Activated gamma-delta T cell treated with anti-CD3 and anti-CD28 coated beads, Interleukin-2, amount 50 U/mL, for 16 hours (primary cell): ENCODE results near the gene NPRL2.
"Not testable (repeated sequence)": the region's sequence is repeated elsewhere in the genome, so short reads cannot be mapped to it uniquely, and the experiment has no call there.

Source experiments
- DNase-seq: peaks from one replicate; pipeline ENCODE4 v3.0.0-alpha.2; 2020; ENCODE audit warnings: low read depth

NPRL2 gene

DNA sequence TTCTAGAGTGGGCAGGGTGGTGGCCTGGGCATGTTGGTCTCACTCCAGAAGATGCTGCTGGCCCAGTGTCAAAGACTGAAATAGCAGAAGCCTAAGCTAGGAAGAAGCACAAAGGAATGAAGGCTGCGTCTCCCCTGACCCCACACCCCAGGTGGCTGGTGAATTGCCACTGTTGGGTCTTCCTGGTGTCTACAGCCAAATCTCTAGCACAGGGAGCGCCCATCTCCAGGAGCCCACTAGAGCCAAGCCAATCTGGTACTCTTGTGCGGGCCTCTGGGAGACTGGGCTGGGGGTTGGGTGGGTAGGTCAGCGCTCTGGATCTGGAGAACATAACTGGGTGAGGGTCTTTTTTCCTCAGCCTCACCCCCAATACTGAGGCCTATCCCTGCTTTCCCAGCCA, 23.4 kb downstream of the NPRL2 start:
- no peak for DNase-seq

- no peak for DNase-seq
Measured at GRCh38 chr3:50326182-50326541, 24.4 kb downstream of the NPRL2 start.

- no peak for DNase-seq
Measured at GRCh38 chr3:50325497-50326181, 24.9 kb downstream of the NPRL2 start.

GRCh38 chr3:50325113-50325480, 25.5 kb downstream of the NPRL2 start:
- no peak for DNase-seq

GRCh38 chr3:50324351-50325112, 26.0 kb downstream of the NPRL2 start:
- DNase-seq, result peak; percentile 37

DNA sequence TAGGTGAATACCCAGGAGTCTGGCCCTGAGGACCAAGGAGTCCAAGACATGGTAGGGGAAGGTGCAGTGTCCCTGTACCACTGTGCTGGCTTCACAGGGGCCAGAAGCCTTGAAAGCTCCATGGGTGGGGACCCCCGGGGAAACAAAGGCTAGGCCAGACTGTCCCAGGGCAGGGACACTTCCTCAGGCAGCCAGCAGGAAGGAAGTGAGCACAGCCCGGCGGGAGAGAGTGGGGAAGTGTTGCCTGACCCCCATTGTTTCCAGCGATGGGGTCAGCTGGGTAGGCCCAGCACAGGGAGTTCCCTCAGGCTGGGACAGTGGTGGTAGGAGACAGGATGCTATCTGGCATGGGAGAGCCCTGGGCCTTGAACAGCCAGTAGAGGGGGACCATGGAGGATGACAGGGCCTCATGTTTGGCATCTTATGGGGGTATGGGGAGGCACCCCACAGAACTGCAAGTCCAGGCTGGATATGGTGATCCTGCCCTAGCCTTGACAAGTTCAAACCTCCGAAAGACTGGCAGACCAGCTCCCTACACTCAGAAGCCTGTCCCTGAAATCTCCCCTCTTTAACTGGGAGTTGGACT, 26.9 kb downstream of the NPRL2 start:
- DNase-seq, result no peak

DNA sequence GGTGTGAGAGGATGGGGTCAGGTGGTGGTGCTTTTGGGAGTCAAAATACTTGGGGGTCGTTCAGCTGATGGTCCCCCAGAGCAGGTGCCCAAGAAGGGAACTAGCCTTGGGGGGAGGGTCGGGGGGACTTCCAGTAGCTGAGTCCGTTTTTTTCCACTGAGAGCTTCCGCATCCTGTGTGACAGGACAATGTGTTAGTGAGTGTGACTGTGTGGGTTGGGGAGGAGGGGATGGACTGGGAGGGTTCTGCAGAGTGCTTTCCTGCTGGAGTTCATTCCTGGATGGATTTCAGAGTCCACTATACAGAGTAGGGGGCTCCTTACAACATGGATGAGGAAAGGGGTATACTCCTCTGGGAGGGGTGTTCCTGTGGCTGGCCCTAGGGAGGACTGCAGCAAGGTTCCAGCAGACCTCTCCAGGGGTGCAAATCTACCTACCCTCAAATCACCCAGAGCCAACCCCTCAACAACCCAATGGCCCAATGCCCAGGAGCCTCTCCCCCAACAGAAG, 27.4 kb downstream of the NPRL2 start:
- no peak for DNase-seq

DNA sequence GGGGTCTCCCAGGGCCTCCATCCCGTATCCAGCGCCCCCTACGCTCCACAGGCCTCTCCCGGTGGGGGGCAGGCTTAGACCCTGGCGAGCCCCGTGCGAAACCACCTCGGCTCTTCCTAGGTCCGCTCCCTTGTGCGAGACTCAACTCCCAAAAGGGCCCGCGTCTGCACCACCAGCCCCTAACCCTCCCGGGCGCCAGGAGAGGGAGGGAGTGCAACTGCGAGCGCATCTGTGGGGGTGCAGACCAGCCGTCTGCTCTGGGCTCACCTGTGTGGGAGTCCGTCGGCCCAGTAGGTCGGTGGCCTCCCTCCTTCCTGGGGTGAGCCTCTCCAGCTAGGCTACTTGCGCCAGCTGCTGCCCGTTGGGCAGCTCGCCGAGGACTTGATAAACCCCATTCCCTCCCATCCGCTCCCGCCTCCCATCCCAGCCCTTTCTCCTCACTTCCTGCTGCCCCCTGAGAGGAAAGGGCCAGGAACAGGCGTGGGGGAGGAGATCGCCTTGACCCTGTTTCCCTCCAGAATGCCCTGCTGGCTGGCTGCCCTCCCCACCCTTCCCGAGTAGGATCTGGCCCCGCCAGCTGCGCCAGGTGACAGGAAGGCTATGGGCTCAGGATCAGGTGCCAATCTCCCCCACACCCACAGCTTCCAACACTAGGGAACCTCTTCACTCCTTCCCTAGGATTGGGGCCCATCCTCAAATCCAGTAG, 28.0 kb downstream of the NPRL2 start, which contains the start of gene HYAL2:
Gene HYAL2 (minus strand): TSS at position 360 of the 706 bp plus-strand sequence. CDS start 2,256 bp downstream, outside the sequence.
- no peak for DNase-seq

GRCh38 chr3:50322115-50322385, 28.5 kb downstream of the NPRL2 start:
- DNase-seq, result no peak

DNA sequence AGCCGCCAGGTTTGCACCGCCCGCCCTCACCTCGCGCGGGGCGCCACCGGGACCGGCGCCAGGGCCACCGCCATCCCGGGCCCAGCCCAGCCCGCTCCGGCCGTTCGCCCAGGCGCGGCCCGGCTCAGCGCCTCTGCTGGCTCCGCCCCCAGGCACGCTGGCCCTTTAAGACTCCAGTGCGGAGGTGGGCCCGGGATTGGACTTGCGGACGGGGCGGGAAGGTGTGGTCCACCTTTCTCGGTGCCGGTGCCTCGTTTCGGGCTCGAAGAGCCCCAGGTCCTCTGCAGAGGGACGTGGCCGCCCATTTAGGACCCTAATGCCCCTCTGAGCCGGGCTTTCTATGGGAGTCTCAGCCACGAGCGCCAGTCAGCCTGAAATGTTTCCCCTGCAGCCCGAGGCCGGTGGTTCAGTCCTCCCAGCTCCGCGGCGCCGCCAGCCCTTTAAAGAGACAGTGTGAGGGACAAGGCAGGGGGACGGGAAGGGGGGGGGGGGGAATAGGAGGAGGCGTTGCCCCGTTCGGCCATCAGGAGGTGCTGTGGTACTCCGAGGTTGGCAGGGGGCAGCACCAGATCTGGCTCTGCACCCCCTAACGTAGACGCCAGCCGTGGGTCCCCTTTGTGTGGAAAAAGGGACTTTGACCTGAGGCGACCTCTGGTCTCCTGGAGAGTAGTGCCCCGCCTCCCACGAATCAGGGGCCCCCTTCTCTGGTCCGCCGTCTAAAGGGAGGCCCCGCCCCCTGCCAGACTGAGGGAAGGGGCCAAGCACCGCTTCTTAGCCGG, 29.1 kb downstream of the NPRL2 start:
- DNase-seq, result peak; percentile 68

GRCh38 chr3:50320853-50321335, 29.7 kb downstream of the NPRL2 start:
- no peak for DNase-seq

GRCh38 chr3:50319894-50320625, 30.5 kb downstream of the NPRL2 start:
- no peak for DNase-seq

DNA sequence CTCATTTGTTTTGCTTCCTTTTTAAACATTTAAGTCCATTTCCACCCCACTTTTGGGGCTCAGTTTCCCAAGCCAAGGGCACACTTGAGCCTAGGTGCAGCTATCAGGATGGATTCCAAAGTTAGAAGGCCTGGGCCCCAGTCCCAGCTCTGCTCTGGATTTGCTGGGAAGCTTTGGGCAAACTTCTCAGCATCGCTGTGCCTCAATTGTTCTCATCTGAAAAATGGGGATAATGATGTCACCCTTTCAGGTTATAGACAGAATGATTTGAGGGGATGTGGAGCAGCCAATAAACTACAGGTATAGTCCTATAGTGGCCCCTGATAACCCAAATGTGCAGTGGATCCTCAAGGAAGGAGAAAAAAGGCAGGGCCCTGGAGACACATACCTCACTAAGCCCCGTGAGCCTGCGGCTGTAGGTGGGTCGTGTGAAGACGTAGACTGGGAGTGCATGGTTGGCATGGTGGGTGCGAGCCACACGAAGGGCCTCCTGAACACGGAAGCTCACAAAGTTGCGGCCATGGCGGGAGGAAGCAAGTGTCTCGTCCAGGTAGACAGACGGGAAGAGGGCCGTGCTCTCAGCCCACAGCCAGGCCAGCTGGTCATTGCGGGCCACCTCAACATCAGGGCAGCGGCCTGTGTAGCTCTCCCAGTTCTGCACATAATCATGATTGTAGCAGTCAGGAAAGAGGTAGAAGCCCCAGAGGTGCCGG, 31.2 kb downstream of the NPRL2 start:
- no peak for DNase-seq

DNA sequence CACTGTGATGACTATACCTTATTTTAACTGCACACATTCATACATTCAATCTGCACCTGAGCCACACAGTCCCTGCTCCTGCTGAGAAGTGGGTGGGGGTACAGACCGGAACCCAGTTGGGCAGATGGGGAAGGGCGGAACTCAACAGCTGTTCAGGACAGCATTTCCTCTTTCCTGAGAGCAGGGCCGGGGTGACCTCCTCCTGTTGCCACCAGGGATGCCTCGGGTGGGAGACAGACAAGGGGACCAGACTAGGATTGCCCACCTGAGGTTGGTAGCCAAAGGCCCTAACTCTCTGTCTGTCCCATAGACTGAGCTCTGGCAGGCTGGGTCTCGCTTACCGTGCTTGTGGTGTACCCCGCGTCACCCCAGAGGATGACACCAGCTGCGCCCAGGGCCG, 32.0 kb downstream of the NPRL2 start:
- DNase-seq, result no peak

DNA sequence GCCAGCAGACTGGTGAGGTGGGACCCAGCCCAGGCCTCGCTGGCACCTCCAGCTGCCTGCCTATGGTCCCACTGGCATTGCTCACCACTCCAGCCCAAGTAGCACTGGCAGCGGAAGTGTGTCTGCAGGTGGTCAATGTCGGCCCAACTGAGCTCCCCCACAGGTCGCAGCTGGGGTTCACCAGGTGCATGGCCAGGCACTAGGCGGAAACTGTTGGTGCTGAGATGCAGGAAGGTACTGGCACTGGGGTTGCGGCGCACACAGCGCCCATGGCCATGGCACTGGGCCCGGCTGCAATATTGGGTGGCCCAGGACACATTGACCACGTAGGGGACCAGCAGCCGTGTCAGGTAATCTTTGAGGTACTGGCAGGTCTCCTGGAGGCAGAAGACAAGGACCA, 32.4 kb downstream of the NPRL2 start:
- DNase-seq, result no peak

DNA sequence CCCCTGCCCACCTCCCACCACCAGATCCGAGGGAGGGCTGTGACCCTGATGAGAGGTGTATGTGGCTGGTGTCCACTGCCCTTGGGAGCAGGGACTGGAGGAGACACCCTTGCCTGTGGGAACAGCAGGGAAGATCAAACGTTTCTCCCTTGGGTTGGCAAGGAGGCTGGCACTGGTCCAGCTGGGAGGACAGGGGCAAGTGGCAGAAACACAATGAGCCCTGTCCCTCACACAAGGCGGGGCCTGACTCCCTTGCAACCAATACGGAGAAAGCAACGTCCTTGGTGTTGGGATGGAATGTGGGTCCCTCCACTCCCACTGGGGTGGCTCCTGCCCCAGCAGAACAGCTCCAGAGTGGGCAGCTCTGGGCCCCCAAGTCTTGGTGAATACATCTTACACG, 33.3 kb downstream of the NPRL2 start:
- DNase-seq, result no peak

GRCh38 chr3:50316657-50317242, 33.8 kb downstream of the NPRL2 start:
- DNase-seq, result peak; percentile 67

- DNase-seq, result no peak
Measured at GRCh38 chr3:50314816-50315215, 35.8 kb downstream of the NPRL2 start.

DNA sequence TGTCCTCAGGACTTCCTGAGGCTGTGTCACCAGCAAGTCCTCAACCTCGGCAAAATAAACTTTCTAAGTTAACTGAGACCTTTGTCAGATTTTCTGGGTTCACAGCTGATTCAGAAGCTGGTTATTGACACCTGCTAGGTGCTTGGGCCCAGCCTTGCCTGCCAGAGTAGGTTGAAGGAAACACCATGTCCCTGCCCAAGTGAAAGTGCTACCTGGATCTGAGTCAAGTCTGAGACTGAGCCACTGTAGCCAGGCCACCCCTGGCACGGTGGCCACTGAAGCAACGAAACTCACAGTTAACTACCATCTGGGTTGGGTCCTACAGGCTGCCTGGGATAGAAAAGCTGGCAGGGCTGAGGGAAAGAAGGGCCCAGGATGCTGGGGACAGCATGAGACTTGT, 36.2 kb downstream of the NPRL2 start:
- no peak for DNase-seq

- not testable (repeated sequence) for DNase-seq
Measured at GRCh38 chr3:50312041-50312440, 38.5 kb downstream of the NPRL2 start.
